Caki2 (cell line): ENCODE data around the gene ANKRD28. TPM values are rescaled to one million over a fixed set of nuclear protein-coding genes. Genes with fewer than 3 reads are reported as not detected.
A peak's percentile ranks its signal among the peaks of the same experiment; 100 is the strongest.

Experiments
- DNase-seq: peaks from one replicate; pipeline ENCODE4 v3.0.0-alpha.2; 2015; ENCODE audit warnings: low read depth
- in situ Hi-C: cut with HindIII; loops from 2 replicates; pipeline ENCODE4 v1.10.0; 2016; ENCODE audit warnings: low sequenced_read_pairs, low pct_unique_long_range_greater_than_20kb, mixed read lengths
- total RNA-seq: library from RNA; depleted of rRNA; stranded (reverse); fragments of >200 nt; shearing (Covaris generic); gene quantifications from 2 replicates; pipeline ENCODE4 v1.2.3, GENCODE V29; 2014; ENCODE audit warnings: low replicate concordance

ANKRD28 gene
- total RNA-seq, 1 experiment from 2014 or later = 41.5 TPM

DNA sequence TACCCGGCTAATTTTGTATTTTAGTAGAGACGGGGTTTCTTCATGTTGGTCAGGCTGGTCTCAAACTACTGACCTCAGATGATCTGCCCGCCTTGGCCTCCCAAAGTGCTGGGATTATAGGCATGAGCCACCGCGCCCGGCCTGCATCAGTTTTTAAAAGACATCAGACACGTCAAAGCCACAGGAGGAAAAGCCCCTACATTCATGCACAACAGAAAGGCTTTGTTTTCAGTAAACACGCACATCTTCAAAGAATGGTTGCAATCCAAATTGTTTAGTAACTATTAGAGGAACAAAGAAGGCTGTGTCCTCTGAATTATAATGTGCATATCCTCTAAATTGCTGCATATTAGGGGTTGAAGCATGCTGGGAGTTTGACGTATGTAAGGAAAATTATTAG is 142.9 kb downstream of the ANKRD28 start:
- in situ Hi-C loops = no loop called here
- no peak for DNase-seq

DNA sequence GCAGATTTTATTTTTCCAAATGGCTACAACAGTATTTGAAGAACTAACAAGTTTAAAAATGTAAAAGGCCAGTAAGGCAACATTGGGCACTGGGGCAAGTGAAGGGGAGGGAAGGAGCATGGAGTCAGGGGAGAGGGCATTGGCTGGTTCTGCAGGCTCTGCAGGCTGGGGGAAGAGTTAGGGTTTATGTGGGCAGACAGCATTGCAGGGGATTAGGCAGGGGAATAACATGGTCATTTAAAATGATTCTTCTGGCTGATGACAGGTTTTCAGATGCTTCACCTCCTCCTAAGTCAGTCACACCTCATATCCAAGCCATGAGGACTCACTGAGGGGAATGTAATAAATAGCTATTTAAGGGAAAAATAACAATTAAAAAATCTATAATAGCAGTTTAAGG is 143.7 kb downstream of the ANKRD28 start:
- DNase-seq = no peak
- in situ Hi-C loops = no loop called here

DNA sequence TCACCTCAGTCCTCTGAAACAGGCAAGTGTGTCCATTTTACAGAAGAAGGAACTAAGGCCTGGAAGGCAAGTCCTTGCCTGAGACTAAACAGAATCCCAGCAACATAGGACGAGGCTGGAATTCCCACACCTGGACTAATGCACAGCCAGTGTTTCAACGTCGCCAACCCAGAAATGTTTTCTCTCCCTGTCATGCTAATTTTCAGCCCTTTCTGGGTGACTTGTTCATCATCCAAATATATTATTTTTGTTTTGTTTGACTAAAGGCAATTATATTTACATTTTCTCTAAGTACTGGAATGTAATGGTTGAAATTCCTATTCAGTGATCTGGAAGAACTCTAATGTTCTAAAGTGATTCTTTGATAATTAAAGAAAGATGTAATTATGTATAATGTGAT is 144.5 kb downstream of the ANKRD28 start:
- in situ Hi-C loops = no loop called here
- DNase-seq = no peak

- in situ Hi-C loops = no loop called here
- DNase-seq = no peak
Observed at GRCh38 chr3:15651396-15651795, 146.4 kb downstream of the ANKRD28 start.

- DNase-seq = no peak
- in situ Hi-C loops = no loop called here
Observed at GRCh38 chr3:15649858-15650257, 147.9 kb downstream of the ANKRD28 start.

DNA sequence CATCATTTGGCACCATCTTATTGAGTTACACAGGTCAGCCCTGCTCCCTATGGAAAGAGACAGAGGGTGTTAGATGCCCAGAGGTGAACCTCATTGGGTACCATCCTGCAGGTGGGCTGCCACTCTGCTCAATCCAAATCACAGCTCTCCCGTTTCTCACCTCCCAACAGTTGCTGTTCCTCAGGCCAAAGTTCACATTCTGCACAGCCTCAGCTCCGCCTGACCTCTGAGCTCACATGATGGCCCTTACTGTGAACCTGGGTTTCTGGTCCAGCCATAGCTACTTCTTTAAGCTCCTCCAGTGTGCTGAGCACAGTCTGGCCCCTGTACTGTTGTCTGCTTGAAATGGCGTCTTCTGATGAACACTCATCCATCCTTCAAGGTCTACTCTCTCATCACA is 148.4 kb downstream of the ANKRD28 start:
- in situ Hi-C loops = no loop called here

GRCh38 chr3:15647611-15648167 is 150.1 kb downstream of the ANKRD28 start:
- no peak for DNase-seq
- in situ Hi-C loops = no loop called here

More for the DNA sequence above, 148.4 kb downstream of the ANKRD28 start:
- no peak for DNase-seq

DNA sequence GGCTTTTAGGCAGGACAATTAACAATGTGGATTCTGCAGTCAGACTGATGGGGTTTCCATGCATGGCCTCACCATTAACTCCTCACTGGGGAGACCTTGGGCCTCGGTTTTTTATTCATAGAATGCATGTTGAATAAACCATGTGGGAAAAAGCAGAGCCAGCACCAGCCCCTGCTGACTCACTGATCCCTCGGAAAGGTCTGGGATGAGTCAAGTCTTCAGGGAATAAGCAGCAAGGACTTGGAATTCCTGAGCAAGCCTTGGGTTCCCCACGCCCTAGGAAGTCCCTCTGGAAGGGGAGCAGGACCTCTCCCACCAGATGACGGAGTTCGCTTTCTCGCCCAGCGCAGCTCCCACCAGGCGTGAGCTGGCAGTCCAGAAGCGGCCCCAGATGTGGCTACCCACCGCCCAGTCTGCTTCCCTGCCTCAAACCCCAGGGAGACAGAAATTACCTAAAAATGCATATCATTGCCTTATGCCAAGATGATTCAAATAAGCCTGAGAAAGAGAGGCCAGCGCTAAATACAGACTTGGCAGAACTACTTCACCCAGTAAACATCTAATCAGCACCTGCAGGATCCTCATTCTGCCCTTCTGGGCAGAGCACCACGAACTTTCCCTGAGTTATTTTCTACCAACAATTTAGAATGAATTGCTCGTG is 150.8 kb downstream of the ANKRD28 start:
- DNase-seq = peak; percentile 82
- in situ Hi-C loops = no loop called here

GRCh38 chr3:15645740-15646501 is 151.9 kb downstream of the ANKRD28 start:
- in situ Hi-C loops = no loop called here
- peak; percentile 77 for DNase-seq

- in situ Hi-C loops = no loop called here
- DNase-seq = no peak
Observed at GRCh38 chr3:15645246-15645645, 152.5 kb downstream of the ANKRD28 start.

DNA sequence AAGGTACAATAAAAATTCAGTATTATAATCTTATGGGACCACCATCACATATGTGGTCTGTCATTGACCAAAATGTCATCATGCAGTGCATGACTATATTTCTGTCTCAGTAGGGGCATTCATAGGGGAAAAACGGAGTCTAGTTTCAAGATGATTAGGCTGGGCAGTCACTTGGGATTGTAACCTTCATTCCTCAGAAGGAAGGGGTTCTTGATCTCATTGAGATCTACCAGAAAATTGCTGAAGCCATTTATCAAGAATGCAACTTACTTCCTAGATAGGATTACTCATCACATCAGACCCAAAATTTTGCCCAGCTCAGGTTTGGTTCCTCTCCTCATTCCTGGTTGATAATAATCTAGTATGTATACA is 158.9 kb downstream of the ANKRD28 start:
- in situ Hi-C loops = no loop called here
- no peak for DNase-seq

GRCh38 chr3:15638193-15638890 is 159.4 kb downstream of the ANKRD28 start:
- DNase-seq = no peak
- in situ Hi-C loops = no loop called here

- in situ Hi-C loops = no loop called here
- no peak for DNase-seq
Observed at GRCh38 chr3:15637131-15637951, 160.4 kb downstream of the ANKRD28 start.

DNA sequence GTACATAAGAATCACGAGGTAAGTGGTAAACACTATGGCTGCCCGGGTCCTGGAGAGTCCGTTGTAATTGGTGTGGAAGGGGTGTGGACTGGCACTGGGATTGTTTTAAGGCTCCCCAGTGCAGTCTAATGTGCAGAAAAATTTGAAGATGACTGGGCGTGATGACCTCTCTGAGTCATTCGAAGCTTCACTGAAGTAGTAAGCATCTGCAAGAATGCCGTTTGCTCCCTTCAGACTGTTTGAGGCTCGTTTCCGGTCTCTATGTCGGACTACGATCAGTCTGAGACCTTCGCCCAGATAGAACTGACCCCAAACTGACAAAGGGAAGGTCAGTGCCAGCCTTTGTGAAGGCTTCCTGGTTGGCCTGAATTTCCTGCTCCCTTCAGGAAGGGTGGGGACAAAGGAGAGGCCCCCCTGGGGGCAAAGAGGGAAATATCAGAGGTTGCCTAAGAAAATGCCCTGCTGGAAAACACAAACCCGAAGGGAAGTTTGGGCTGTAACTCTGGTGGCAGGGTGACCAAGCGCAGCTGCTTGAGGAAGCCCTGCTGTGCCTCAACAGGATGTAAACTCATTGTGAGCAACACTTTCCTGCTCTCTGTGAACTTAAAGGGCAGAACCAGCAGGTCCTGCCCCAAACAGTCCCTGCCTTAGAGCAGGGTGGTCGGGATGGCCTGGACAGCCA is 161.6 kb downstream of the ANKRD28 start:
- peak; percentile 59 for DNase-seq
- in situ Hi-C loops = no loop called here

GRCh38 chr3:15635121-15635661 is 162.6 kb downstream of the ANKRD28 start:
- in situ Hi-C loops = no loop called here
- DNase-seq = no peak

GRCh38 chr3:15634671-15635070 is 163.1 kb downstream of the ANKRD28 start:
- in situ Hi-C loops = no loop called here
- no peak for DNase-seq

DNA sequence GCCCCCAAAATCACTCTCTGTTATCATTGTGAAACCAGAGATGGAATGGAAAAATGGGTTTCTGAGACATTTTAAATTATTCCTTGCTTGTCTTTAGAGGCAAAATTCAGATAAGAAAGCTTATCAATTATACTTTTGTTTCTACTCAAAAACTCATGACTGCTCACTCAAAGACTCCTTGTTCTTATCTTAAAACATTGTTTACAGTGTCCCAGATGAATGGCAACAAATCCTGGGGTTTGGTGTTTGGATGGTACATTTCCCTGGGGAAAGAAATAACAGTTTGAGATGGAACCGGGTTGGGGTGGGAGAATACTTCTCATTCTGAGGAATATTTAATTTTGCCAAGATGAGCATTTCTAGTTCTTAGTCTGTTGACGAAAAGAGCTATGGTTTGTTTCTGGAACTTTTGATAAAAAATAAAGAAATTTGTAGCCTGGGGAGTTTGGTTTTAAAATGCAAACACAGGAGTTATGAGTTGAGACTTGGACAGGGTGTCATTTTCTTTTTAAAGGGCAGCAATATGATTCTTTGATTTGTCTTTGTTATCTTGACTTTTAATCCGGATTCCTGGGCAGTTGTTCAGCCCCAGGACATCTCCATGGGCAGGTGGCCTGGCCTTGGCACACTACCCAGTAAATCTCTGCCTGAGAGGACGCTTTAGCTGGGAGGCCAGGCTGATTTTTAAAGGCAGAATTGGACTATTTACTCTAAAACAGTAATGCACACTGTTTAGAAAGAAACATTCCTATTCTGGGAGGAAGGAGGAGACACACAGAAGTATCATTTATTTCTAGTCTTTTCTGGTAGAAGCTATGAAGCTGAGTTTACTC is 163.8 kb downstream of the ANKRD28 start:
- DNase-seq = no peak
- in situ Hi-C loops = no loop called here
